Thoracic aorta (tissue), 2 donors: ENCODE results near the gene PARD3B. TPM values are rescaled to one million over a fixed set of nuclear protein-coding genes. Genes with fewer than 3 reads are reported as not detected.

ENCODE experiments used
- ATAC-seq: fragments of 150-250 bp; one replicate; pipeline ENCODE4 v1.8.0; 2017; ENCODE audit warnings: low read depth; ENCODE audit not compliant: insufficient number of reproducible peaks, low FRiP score
- DNase-seq: peaks from one replicate; pipeline ENCODE4 v3.0.0-alpha.2; 2020; ENCODE audit warnings: low spot score
- H3K27ac ChIP-seq, 2 donors: fragments of 200-600 bp; sonication (generic); 1 replicate in 1 of 2; 2 replicates in 1 of 2; pipeline ENCODE4 v1.5.1; 2016; ENCODE audit warnings: mild to moderate bottlenecking in 2 of 2, moderate library complexity in 2 of 2
- H3K27me3 ChIP-seq: fragments of 200-600 bp; sonication (generic); replicated peaks from 2 replicates; pipeline ENCODE4 v1.6.0; 2016; ENCODE audit warnings: mild to moderate bottlenecking; ENCODE audit not compliant: insufficient read depth
- H3K36me3 ChIP-seq: fragments of 200-600 bp; sonication (generic); one replicate; pipeline ENCODE4 v1.5.1; 2016
- H3K4me1 ChIP-seq, 2 donors: fragments of 200-600 bp; sonication (generic); 1 replicate in 1 of 2; 2 replicates in 1 of 2; pipeline versions ENCODE4 v1.5.1 to v1.6.0; 2016; ENCODE audit warnings: low read depth in 2 of 2, mild to moderate bottlenecking in 1 of 2; ENCODE audit not compliant: control insufficient read depth in 1 of 2
- H3K4me3 ChIP-seq: fragments of 200-600 bp; sonication (generic); 2 replicates; pipeline ENCODE4 v1.5.1; 2016; ENCODE audit warnings: mild to moderate bottlenecking
- H3K9me3 ChIP-seq: fragments of 200-600 bp; sonication (generic); 2 replicates; pipeline ENCODE4 v1.5.1; 2016
- CTCF ChIP-seq: fragments of 200-600 bp; sonication (generic); IDR thresholded peaks from one replicate; pipeline ENCODE4 v1.5.1; 2019; ENCODE audit warnings: antibody characterized with exemption
- total RNA-seq, 2 donors: library from RNA; depleted of rRNA; stranded (reverse); fragments of >200 nt; gene quantifications; one replicate each; pipeline versions ENCODE4 v1.1.0 to v1.2.3, GENCODE V29; 2016

PARD3B gene
- total RNA-seq, 2 donors from 2014 or later = 25.7 to 34.5 TPM

- Histone ChIP-seq H3K9me3 (no peaks in the 10 kb centered on the region), H3K36me3 (no peaks in the 10 kb centered on the region), H3K27ac (no peak overlapping the region), H3K27me3 (no peaks in the 10 kb centered on the region), H3K4me3 (no peak overlapping the region), H3K4me1 (no peaks in the 10 kb centered on the region)
- ATAC-seq = no peak
- no peak for DNase-seq
- TF ChIP-seq CTCF = no peak
Measured at GRCh38 chr2:204514439-204514838, 30.8 kb upstream of the PARD3B start.

DNA sequence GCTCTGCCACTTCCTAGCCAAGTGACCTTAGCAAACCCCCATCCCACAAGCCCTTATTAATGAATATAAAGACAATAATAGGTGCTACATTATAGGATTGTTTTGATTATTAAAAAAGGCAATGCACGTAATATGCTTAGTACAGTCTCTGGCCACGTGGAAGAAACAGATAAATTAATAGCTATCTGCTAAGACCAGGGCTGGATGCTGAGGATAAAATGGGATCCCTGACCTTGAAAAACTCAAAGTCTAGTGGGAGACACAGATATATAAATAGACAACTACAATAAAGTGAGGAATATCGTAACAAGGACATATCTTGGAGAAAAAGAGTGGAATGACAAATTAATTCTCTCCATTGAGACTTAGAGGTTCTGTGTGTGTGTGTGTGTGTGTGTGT, 29.9 kb upstream of the PARD3B start:
- TF ChIP-seq CTCF = no peak
- Histone ChIP-seq H3K27me3 (no peaks in the 10 kb centered on the region), H3K27ac (no peak overlapping the region), H3K36me3 (no peaks in the 10 kb centered on the region), H3K9me3 (no peaks in the 10 kb centered on the region), H3K4me3 (no peak overlapping the region), H3K4me1 (no peaks in the 10 kb centered on the region)
- no peak for ATAC-seq
- DNase-seq = no peak

DNA sequence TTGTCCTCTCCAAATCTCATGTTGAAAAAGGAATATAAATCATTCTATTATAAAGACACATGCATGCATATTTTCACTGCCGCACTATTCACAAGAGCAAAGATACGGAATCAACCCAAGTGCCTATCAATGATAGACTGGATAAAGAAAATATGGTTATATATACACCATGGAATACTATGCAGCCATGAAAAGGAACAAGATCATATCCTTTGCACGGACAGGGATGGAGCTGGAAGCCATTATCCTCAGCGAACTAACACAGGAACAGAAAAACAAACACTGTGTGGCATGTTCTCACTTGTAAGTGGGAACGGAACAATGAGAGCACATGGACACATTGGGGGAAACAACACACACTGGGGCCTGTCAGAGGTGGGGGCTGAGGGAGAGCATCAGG, 28.1 kb upstream of the PARD3B start:
- Histone ChIP-seq H3K27me3 (no peaks in the 10 kb centered on the region), H3K4me1 (no peaks in the 10 kb centered on the region), H3K9me3 (no peaks in the 10 kb centered on the region), H3K36me3 (no peaks in the 10 kb centered on the region), H3K27ac (no peak overlapping the region), H3K4me3 (no peak overlapping the region)
- ATAC-seq (no peak), DNase-seq (no peak)
- no peak for TF ChIP-seq CTCF

DNA sequence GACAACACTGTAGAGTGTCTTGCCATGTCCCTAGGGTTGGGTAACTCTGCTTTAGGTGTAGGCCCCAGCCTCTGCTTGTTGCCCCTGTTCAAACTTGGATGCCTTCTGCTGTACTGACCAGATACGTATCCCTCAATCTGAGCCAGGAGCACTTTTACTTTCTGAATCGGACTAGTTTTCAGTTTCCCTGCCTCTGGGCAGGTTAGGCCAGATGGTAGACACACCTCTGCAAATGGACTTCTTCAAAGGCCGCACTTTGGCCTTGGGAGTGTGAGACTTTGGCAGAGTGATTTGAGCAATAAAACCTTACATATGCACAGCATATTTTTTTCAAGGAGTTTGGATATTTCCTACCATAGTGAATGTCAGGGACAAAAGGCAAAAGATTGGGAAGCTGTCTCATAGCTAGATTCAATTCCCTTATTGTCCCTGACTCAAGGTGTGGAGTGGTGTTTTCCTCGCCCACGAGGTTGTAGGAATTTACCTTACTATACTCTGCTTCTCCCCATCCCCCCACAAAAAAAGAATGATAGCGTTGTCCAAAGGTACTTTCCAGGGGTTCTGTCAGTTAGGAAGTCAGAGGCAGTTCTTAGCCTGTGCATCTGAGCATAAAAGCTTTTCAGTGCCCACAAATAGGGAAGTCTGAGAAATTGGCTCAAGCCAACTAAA, 15.3 kb upstream of the PARD3B start:
- no peaks in the 10 kb centered on the region for H3K27me3 ChIP-seq

GRCh38 chr2:204530464-204530805, 14.8 kb upstream of the PARD3B start:
- no peak for ATAC-seq
- DNase-seq = no peak
- no peak for TF ChIP-seq CTCF
- Histone ChIP-seq H3K36me3 (no peaks in the 10 kb centered on the region), H3K4me3 (no peak overlapping the region), H3K27me3 (no peaks in the 10 kb centered on the region), H3K27ac (no peak overlapping the region), H3K9me3 (no peaks in the 10 kb centered on the region), H3K4me1 (no peaks in the 10 kb centered on the region)

More for the DNA sequence above, 15.3 kb upstream of the PARD3B start:
- DNase-seq = no peak
- no peak for ATAC-seq
- Histone ChIP-seq H3K36me3 (no peaks in the 10 kb centered on the region), H3K4me1 (no peaks in the 10 kb centered on the region), H3K27ac (no peak overlapping the region), H3K4me3 (no peak overlapping the region), H3K9me3 (no peaks in the 10 kb centered on the region)
- no peak for TF ChIP-seq CTCF
